HG02885 (cell line): ENCODE measurements around the gene RBM10.

Source experiments
- ATAC-seq: cut with Tn5 transposase; IDR thresholded peaks from one replicate; pipeline ENCODE4 v1.9.1; 2021; ENCODE audit warnings: mild to moderate bottlenecking; ENCODE audit not compliant: unreplicated experiment, poor library complexity

Gene RBM10

DNA sequence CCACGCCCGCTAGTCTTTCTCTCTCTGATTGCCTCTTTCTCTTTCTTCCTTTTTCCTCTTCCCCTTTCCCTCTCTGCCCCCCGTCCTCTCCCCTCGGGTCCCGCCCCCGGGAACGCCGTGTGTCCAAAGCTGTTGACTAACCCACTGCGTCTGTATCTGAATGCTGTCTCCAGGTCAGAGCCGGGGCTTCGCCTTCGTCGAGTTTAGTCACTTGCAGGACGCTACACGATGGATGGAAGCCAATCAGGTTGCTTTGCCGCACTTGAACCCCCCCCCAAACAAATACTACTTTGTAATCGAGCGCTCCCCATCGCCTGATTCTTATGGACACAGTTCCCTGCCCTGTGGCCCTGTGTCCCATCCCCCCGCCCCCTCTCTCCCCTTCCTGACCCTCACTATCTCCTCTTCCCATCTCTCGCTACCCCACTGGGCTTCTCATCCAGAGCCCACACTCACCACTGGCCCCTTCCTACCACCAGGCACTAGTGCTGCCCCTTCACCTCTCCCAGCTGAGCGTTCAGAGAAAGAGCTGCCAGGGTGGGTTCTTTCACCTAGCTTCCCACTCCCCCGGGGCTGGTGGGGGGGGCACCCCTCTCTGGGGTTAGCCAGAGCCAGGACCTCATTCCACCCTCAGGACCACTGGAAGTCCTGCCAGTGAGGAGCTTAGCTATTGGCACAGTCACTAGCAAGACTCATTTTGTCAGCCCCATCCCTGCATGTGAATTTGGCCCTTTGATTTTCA, 30.0 kb downstream of the RBM10 start:
- no peak for ATAC-seq

DNA sequence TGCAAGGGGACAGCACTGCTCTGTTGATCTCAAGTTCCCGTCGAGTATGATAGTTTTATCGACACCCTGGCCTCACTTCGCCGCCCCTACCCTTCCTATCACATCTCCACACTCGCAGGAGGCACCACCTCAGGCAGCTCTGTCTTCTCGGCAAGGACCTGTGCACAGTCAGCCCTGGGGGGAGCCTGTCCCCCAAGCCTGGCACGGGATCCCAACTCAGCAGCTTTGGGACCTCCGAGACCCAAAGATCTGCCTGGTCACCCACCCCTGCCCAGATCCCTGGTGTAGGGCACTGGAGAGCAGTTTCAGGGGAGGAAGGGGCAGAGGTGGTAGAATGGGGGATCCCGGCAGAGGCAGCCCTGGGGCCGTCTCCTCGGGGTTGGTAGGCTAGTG, 30.6 kb downstream of the RBM10 start:
- ATAC-seq = no peak

DNA sequence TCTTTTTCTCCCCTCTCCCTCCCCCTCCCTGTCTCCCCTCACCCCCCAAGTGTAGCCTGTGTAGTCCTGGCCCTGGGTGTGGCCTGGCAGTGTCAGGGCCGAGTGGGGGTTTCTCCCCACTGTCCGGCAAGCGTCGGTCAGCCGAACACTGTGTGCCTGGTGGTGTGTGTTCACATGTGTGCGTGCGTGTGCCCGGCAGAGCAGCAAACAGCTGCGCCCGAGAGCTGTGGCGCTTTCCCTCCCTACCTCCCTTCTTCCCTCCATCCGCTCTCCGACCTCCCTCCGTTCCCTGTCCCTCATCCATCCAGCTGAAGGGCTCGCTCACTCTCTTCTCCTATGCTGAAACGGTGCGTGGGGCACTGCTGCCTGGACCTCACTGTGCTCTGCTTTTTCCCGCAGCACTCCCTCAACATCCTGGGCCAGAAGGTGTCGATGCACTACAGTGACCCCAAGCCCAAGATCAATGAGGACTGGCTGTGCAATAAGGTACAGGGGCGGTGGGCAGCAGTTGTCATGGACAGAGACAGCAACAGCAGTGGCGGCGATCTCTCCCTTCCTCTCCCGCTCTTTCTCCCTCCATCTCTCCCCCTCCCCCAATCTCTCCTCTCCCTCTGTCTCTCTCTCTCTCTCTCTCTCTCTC, 31.2 kb downstream of the RBM10 start:
- ATAC-seq = no peak

DNA sequence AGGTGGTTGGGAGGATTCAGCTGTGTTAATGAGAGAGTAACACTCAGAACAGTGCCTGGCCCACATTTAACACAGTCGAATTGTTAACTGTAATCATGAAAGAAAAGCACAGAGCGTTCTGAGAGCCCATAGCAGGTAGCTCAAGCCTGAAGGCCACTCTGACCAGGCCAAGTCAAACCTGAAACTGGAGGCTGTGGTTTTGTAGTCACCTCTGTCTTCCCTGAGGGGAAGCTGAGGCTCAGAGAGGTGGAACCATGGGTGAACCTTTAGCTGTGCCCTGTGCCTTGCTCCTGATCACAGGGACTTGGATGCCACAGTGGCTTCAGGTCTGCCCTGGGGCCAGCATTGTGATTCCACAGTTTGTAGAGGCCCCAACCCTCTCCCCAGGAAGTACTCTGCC, 32.1 kb downstream of the RBM10 start:
- no peak for ATAC-seq

DNA sequence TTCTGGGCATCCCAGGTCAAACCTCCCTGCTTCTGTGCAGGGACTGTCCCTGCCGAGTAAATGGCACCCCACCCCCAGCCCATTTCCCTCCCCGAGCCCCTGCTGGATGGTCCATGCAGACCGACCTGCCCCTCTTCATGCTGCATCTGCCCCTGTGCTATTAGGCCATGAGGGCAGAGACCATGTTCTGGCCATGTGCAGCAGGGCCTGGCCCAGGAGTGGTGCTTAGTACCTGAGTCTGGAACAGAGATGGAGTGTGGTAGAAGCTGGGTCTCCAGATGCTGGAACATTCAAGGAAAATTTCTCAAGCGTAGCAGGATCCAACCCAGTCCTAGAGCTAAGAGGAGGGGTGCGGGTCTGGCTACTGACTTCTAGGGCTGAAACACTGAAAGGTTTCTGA, 33.3 kb downstream of the RBM10 start:
- no peak for ATAC-seq

DNA sequence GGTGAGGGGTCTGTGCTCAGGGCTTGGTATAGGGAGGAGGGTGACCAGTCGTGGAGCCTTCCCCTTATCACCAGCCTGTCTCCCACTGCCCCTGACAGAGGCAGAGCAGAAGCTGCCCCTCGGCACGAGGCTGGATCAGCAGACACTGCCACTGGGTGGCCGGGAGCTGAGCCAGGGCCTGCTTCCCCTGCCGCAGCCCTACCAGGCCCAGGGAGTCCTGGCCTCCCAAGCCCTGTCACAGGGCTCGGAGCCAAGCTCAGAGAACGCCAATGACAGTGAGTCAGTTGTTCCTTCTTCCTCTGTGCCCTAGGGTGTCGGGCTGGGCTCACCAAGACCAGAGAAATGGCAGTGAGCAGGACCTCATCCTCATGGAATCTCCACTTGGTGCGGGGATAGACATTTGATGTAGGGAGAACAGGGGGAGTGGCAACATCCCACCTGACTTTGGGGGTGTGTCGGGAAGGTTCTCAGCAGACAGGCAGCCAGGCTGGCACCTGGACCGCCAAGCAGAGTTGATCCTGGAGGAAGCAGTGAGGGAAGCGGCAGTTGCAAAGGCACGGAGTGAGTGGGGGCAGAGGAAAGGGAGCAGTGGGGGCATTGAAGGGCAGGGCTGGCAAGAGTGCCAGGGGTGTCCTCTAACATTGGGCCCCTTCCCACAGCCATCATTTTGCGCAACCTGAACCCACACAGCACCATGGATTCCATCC, 34.4 kb downstream of the RBM10 start:
- no peak for ATAC-seq

DNA sequence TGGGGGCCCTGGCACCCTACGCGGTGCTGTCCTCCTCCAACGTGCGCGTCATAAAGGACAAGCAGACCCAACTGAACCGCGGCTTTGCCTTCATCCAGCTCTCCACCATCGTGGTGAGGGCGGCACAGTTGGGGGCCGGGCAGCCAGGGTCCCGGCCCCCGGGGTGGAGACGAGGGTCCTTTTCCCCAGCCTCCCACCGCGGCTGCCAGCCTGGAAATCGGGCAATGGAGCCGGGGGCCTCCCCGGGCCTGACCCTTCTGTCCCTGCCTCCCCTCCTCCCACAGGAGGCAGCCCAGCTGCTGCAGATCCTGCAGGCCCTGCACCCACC, 34.9 kb downstream of the RBM10 start:
- ATAC-seq = no peak

DNA sequence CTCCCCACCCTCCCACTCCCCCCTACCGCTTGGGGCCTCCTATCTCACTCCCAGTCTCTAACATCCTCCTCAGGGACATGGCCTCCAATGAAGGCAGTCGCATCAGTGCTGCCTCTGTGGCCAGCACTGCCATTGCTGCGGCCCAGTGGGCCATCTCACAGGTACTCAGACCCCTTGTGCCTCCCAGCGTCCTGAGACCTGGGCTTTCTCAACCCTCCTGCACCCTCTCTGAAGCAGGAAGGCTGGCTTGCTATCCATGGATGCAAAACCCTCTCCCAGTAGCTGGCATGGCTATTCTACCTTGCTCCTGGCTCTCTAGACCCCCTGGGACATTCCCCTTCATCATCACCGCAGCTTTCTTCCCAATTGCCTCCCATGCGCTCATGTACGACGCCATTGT, 35.3 kb downstream of the RBM10 start:
- no peak for ATAC-seq

DNA sequence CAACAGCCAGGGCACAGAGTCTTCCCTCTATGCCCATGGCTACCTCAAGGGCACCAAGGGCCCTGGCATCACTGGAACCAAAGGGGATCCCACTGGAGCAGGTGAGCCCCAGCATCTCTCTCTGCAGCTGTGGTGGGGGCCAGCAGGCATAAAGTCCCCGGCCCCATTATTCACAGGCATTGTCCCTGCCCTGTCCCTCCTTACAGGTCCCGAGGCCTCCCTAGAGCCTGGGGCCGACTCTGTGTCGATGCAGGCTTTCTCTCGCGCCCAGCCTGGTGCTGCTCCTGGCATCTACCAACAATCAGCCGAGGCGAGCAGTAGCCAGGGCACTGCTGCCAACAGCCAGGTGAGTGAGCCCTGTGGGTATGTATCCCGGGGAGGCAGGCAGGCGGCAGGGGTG, 36.3 kb downstream of the RBM10 start:
- no peak for ATAC-seq

DNA sequence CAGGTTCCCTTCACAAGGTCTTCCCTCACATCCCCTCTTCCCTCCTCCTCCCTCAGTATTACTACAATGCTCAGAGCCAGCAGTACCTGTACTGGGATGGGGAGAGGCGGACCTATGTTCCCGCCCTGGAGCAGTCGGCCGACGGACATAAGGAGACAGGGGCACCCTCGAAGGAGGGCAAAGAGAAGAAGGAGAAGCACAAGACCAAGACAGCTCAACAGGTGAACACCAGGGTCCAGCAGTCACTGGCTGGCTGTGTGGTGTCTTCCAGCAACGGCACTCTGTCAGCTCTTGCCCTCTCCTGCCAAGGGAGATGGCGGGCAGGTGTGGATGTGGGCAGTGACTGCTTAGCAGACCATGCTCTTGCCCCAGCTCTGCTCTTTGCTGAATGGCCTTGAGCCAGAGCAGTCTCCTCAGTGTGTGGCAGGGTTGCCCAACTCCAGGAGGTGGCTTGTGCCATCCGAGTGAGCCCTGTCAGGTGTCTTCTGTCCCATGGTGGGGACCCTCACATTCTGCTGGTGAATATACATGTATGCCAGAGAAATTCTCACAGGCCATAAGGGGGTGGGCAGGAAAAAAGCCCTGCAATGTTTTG, 37.2 kb downstream of the RBM10 start:
- no peak for ATAC-seq

DNA sequence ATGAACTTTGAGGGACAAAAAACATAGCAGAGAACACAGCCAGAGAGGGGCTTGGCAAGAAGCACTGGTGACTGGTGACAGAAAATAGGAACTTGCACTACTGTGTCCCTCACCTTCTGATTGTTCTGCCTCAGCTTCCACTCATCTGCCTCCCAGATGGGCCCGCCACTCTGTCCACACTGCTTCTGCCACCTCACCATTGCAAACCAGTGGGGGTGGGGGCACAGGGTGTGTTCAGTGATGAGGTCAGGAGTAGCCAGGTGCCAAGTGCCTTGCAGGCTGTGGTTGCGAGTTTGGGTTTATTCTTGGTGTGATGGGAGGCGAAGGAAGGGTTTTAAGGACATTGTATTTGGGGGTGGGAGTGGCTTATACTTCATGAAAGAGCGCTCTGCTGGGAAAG, 39.5 kb downstream of the RBM10 start:
- ATAC-seq = no peak

DNA sequence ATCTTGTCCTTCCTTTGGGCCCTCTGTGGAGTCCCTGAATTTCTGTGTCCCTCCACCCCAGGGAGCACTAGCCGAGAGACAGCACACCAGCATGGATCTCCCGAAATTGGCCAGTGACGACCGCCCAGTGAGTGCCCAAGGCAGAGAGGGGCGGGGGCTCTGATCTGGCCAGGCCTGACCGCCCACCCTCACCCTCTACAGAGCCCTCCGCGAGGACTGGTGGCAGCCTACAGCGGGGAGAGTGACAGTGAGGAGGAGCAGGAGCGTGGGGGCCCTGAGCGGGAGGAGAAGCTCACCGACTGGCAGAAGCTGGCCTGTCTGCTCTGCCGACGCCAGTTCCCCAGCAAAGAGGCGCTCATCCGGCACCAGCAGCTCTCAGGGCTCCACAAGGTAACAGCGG, 40.2 kb downstream of the RBM10 start:
- no peak for ATAC-seq

DNA sequence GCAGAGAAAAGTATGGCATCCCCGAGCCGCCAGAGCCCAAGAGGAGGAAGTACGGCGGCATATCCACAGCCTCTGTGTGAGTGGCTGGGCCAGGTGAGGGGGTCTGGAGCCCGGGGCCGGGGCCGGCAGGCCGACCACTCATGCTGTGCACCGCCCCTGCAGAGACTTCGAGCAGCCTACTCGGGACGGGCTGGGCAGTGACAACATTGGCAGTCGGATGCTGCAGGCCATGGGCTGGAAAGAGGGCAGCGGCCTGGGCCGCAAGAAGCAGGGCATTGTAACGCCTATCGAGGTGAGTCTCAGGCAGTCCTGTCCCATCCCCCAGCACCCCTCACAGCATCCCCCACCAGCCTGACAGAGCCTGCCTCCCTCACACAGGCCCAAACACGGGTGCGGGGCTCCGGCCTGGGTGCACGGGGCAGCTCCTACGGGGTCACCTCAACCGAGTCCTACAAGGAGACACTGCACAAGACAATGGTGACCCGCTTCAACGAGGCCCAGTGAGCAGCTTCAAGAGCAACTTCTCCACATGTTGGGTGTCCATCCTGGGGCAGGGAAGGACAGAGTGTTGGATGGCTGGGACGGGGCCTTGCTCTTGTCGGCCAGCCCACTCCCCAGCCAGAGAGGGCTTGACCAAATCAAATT, 41.2 kb downstream of the RBM10 start:
- no peak for ATAC-seq

DNA sequence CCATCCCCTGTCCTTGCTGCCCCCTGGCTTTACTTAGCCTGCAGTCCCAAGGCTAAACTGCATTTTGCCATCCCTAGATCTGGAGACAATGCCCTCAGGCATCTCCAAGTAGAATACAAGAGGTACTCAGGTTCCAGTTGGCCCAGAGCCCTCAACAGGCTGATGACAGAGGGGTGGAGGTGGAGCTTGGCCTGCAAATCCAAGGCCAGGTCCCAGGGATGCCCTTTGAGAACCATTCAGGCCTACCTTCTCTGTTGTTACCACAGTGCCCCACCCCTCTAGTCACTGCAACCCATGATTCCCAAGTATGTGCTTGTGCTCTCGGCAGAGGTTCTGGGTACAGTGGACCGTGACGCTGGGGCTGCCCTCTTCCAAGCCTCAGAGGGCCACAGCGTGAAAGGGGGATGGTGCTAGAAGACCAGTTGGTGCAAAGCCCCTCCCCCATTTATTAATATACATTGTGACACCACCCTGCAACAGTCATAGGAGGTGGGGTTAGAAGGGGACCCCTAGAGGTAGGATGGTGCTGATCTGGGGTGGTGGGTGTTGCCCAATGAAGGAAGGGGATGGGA, 42.2 kb downstream of the RBM10 start:
- ATAC-seq = no peak

DNA sequence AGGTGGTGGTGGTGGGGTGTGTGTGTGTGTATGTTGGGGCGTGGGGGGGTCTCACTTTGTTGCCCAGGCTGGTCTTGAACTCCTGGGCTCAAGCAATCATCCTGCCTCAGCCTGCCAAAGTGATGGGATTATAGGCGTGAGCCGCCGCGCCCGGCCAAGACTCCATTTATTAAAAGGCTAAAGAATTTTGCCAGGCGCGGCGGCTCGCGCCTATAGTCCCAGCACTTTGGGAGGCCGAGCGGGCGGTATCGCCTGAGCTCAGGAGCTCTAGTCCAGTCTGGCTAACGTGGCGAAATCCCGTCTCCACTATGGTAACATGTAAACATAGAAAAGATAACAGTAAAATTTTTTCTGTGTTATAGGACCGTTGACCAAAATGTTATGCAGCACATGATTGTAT, 44.9 kb downstream of the RBM10 start:
- no peak for ATAC-seq

DNA sequence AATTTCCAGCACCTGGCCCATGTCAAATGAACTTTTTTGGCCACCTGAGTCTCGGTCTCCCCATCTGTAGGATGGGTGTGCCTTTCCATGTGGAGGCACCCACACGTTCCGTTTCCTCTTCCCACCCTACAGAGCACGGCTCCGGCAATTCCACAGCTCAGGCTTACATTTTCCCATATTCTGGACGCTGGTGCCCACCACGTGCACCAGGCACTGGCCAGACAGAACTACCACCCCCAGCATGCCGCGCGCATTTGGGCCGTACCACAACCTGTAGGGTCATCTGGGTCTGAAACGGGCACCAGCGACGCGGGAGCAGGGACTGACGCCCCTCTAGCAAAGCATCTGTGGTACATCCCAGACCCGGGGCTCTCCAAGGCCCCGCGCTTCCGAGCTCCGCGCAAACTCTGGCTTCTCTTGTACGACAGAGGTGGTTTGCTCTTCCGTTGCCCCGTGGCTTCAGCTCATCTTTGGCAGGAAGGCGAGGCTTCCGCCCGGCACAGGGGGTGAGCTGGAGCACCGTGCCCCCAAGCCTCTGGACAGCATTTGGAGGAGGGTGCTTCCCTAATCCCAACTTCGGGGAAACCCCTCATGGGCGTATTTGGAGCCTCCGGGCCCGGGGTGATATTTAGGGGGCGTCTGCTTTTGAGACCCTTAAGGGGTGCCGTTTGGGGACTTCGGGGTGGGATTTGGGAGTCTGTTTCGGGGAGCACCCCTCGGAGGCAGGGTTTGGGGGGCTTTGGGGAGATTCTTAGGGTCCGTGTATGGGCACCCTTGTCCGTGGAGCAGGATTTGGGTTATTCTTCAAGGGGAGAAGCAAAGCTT, 45.6 kb downstream of the RBM10 start:
- ATAC-seq = peak; percentile 56

DNA sequence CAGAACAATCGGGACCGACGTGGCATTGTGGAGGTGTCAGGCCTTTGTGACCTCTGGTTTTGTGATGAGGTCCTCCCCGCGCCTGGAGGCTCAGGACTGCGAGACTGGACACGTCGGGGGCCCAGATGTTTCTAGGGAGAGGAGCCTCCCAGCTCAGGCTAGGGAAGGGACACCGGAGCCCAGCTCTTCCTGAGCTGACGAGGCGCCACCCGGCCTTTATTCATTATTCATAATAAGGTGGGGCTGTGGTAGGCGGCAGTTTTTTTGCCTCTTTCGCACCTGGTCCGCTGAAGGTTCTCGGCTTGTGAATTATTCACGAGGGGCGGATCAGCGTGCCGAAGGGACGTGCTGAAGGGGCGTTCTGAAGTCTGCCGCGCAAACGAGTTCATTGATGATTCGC, 46.3 kb downstream of the RBM10 start:
- no peak for ATAC-seq

DNA sequence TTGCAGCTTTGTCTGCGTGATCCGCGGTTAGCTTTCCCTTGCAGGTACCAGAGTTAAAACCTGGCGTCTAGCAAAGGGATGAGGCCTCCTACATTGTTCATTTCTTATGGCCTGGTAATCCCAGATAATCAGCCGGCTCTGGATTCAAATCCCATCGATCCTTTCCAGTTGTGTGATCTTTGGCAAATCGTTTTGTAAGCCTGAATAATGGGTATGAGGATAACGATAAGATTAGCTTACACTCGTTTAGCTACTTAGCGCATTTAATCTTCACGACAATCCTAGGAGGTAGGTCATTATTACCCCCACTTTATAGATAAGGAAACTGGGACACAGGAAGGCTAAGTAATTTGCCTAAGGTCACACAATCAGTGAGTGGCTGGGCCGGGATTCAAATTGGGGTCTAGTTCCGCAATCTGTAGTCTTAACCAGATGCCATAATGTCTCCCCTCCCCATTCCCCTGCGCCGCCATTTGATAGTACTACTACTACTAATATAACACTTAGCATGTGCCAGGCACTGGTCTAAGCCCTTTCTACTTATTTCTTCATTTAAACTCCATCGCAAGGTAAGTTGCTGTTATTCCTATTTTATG, 46.9 kb downstream of the RBM10 start:
- ATAC-seq = no peak

DNA sequence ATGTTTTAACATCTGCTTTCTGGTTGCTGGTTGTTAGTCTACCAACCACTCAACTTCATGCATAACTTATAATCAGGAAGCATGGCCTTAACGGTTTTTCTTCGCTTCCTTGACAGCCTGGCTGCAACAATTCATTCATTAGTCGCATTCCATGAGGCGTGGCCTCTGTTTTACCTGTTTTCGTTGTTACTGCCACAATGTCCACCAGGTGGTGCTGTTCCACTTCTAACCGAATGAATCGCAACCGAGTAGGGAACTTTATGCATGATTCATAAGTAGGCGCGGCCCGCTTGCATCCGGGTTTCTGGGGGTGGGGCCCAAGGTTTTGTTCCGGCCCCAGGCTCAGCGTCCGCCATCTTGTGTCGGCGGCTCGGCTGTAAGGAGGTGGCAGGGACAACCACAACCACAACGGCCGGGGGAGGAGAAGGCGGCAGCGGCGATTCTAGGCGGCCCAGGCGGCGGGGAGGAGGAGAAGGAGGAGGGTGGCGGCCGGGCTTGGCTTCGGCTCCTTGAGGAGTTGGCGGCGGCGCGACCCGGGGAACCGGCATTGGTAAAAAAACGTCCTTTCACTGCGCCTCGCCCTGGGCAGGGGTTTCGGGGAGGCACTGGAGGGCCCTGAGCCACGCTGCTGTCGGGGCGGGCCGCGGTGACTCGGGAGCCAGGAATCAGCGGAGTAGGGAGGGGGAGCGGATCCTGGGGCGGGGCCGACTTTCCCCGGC, 48.6 kb downstream of the RBM10 start, which contains the start of gene UBA1:
UBA1 (plus strand) TSS at position 355 of the 719 bp plus-strand sequence. CDS start 4,974 bp downstream, outside the sequence.
- peak; percentile 82 for ATAC-seq
